Measurements from ENCODE around the gene TBC1D10B. TPM values are rescaled to one million over a fixed set of nuclear protein-coding genes. Genes with fewer than 3 reads are reported as not detected.

Gene TBC1D10B
- total and polyA plus RNA-seq, 8 donors = 29.5 to 43.7 (median 34.4) TPM

DNA sequence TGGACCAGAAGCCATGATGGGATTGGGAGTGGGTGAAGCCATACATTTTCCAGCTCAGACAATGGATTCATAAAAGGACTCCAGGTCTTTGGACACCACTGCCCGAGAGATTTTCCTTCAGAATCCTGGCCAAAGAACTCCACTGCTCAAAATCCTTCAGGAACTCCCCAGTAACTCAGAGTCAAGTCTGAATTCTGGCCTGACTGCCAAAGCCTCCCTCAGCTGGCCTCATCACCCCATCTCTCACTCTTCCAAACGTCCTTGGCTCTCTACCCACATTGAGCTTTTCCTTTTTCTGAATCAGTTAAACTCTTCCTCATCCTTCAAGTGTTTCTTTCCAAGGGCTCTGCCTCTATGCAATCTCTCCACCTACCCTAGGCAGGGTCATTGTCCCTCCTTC, 13.2 kb upstream of the TBC1D10B start:
- TF ChIP-seq, protein P1, sequence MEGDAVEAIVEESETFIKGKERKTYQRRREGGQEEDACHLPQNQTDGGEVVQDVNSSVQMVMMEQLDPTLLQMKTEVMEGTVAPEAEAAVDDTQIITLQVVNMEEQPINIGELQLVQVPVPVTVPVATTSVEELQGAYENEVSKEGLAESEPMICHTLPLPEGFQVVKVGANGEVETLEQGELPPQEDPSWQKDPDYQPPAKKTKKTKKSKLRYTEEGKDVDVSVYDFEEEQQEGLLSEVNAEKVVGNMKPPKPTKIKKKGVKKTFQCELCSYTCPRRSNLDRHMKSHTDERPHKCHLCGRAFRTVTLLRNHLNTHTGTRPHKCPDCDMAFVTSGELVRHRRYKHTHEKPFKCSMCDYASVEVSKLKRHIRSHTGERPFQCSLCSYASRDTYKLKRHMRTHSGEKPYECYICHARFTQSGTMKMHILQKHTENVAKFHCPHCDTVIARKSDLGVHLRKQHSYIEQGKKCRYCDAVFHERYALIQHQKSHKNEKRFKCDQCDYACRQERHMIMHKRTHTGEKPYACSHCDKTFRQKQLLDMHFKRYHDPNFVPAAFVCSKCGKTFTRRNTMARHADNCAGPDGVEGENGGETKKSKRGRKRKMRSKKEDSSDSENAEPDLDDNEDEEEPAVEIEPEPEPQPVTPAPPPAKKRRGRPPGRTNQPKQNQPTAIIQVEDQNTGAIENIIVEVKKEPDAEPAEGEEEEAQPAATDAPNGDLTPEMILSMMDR (IDR thresholded peaks at IDR 0.05) = no peak
- peaks cover 0 to 21% of the 10 kb centered on the region in 2 donors for H3K4me1 ChIP-seq
- ATAC-seq (no peak), DNase-seq (no peak)
- no peaks in the 10 kb centered on the region for H3K36me3 ChIP-seq
- H3K4me3 ChIP-seq = no peak overlapping the region
- no peaks in the 10 kb centered on the region for H3K9me3 ChIP-seq
- no peak overlapping the region for H3K27ac ChIP-seq
- intact Hi-C loops (cut with DNase I) = no loop called here
- H3K27me3 ChIP-seq = no peaks in the 10 kb centered on the region

DNA sequence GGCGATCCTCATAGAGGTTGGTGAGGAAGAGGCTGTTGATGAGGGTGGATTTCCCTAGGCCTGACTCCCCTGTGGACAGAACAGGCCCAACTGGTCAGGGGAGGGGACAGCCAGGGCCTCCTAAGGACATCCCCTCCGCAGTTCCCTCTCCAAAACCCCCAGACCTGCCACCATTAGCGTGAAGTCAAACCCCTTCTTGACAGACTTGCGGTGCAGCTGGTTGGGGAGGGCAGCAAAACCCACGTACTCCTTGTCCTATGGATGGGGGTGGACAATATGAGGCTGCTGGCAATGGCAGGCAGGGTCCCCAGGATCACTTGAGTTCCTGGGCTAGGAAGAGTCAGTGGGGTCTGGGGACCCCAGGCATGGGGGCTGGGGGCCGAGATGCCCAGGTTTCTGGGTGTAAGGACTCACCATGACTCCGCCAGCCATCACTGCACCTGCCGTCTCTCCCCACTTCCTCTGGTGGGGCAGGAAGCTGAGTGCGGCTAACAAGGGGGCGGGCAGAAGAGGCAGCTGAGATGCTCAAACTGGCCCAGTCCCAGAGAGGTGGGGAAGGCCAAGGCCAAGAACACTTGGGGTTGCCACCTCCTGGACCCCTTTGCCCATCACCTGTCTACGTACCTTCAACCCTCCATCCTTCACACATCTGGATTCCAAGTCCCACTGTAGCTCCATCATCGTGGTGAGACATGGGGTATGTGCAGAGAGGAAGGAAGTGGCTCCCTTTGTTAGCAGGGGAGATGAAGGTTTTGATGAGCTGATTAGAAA, 12.0 kb upstream of the TBC1D10B start, which contains the start of gene SEPTIN1:
Gene SEPTIN1 (minus strand): TSS at position 451 of the 771 bp plus-strand sequence. CDS start 19 bp downstream, at position 432.
- H3K27me3 ChIP-seq = no peaks in the 10 kb centered on the region
- H3K9me3 ChIP-seq = no peaks in the 10 kb centered on the region
- peaks cover 2 to 27% of the 10 kb centered on the region in 2 donors for H3K4me1 ChIP-seq
- intact Hi-C loops (cut with DNase I) = no loop called here
- TF ChIP-seq, protein P1 (IDR thresholded peaks at IDR 0.05) = no peak
- ATAC-seq (no peak), DNase-seq (no peak)
- peak within 1 kb of the TSS in 1 of 2 donors; percentile 37 for H3K27ac ChIP-seq
- no peaks in the 10 kb centered on the region for H3K36me3 ChIP-seq
- peak within 1 kb of the TSS in 1 of 2 donors; percentile 23 for H3K4me3 ChIP-seq

DNA sequence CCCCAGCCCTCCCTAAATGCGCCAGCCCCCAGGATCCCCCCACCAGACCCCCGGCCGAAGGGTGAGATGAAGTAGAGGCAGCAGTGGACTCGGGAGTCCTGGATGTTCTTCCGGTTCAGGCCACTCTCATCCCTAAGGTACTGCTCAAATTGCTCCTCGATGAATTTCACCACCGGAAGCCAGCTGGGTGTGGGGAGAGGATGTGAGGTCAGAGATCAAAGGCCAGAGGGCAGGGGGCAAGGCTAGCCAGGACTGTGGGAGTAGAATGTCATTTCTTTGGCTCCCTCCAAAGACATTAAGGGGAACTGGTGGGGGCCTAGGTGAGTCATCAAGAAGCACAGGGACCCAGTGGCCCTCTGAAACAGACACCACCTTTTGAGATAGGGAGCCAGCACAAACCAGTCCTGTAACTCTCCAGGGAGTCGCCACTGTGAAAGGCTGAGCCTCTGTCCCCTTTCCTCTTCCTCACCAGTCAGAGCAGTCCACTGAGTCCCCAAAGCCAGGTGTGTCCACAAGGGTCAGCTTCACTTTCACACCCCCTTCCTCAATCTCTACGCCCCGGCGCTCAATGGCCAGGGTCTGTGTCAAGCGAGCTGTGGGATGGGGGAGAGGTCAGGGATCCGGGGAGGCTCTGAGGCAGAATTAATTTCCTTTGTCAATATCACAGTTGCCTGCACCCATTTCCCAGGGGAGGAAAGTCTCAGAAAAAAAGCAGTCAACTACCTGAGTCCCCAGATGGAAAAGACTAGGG, 11.2 kb upstream of the TBC1D10B start:
- H3K4me1 ChIP-seq = peaks cover 4 to 33% of the 10 kb centered on the region in 2 donors
- DNase-seq = no peak
- H3K4me3 ChIP-seq = peak overlapping the region in 1 of 2 donors; percentile 23
- no peak for ATAC-seq
- intact Hi-C loops (cut with DNase I) = no loop called here
- no peaks in the 10 kb centered on the region for H3K27me3 ChIP-seq
- no peaks in the 10 kb centered on the region for H3K9me3 ChIP-seq
- H3K27ac ChIP-seq = peak overlapping the region in 1 of 2 donors; percentile 37
- TF ChIP-seq, protein P1 (IDR thresholded peaks at IDR 0.05) = no peak
- no peaks in the 10 kb centered on the region for H3K36me3 ChIP-seq

DNA sequence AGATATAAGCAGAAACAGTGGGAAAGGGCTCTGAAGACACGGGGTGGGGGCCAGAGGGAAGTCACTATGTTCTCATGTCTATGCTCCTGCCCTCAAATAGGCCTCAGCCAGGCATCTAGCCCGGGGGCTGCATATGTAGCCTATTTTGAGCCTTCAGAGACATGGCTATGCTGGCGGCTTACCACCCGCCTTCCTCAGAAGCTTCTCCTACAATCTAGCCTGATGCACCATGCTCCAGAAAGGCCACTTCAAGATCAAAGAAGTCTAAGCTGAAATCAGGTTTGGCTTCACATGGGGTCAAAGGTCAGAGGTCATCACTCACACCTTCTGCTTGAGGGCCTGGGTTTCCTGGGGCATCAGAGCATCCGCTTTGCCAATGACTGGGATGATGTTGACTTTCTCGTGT, 10.5 kb upstream of the TBC1D10B start:
- no peaks in the 10 kb centered on the region for H3K36me3 ChIP-seq
- ATAC-seq (no peak), DNase-seq (no peak)
- H3K27ac ChIP-seq = no peak overlapping the region
- intact Hi-C loops (cut with DNase I) = no loop called here
- H3K9me3 ChIP-seq = no peaks in the 10 kb centered on the region
- no peak overlapping the region for H3K4me3 ChIP-seq
- peaks cover 4 to 33% of the 10 kb centered on the region in 2 donors for H3K4me1 ChIP-seq
- no peaks in the 10 kb centered on the region for H3K27me3 ChIP-seq
- TF ChIP-seq, protein P1 (IDR thresholded peaks at IDR 0.05) = no peak
